NK-92 (cell line): ENCODE data around the gene TRAF2.
"Not testable (repeated sequence)": the region's sequence is repeated elsewhere in the genome, so short reads cannot be mapped to it uniquely, and the experiment has no call there.

Experiments used
- DNase-seq: peaks from one replicate; lab custom pipeline; 2025; ENCODE audit not compliant: unreplicated experiment; lab: John Stamatoyannopoulos, UW

TRAF2 gene

DNA sequence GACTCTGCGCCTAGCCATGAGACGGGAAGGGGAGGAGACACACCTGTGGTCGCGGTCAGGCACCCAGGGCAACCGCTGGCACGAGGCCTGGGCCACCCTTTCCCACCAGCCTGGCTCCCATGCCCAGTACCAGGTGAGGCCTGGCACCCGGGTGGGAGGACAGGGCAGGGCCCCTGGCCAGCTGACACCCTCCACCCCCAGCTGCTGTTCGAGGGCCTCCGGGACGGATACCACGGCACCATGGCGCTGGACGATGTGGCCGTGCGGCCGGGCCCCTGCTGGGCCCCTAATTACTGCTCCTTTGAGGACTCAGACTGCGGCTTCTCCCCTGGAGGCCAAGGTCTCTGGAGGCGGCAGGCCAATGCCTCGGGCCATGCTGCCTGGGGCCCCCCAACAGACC, 29.1 kb upstream of the TRAF2 start:
- no peak for DNase-seq

- no peak for DNase-seq
Measured at GRCh38 chr9:136857581-136858412, 28.5 kb upstream of the TRAF2 start.

- DNase-seq: no peak
Measured at GRCh38 chr9:136858452-136858843, 27.9 kb upstream of the TRAF2 start.

GRCh38 chr9:136858844-136859757, 27.2 kb upstream of the TRAF2 start:
- DNase-seq: no peak

- no peak for DNase-seq
Measured at GRCh38 chr9:136860529-136860928, 25.8 kb upstream of the TRAF2 start.

- DNase-seq: no peak
Measured at GRCh38 chr9:136860933-136861873, 25.1 kb upstream of the TRAF2 start.

DNA sequence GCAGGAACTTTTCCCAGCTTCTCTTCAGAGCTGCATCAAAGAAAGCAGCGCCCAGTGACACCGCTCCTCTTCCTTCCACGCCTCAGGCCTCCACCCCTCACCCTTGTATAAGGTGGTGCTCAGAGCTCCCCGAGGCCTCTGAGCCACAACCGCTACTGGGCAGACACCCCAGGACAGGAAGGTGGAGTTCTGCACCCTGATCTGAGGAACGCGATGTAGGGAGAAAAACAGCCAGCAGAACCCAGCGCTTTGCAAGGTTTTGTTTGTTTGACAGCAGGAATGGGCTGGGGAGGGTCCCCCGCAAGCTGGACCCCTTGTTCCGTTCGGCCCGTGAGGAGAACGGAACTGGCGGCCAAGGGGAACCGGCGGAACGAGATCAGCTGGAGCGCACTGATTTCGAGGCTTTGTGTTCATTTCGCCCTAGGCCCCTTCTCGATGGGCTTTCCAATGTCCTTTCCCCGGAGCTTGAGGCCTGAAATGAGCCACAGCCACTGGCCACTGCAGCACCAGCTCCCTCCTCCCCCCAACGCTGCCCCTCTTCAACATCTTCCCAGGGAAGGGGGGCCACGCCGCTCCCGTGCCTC, 24.4 kb upstream of the TRAF2 start:
- no peak for DNase-seq

DNA sequence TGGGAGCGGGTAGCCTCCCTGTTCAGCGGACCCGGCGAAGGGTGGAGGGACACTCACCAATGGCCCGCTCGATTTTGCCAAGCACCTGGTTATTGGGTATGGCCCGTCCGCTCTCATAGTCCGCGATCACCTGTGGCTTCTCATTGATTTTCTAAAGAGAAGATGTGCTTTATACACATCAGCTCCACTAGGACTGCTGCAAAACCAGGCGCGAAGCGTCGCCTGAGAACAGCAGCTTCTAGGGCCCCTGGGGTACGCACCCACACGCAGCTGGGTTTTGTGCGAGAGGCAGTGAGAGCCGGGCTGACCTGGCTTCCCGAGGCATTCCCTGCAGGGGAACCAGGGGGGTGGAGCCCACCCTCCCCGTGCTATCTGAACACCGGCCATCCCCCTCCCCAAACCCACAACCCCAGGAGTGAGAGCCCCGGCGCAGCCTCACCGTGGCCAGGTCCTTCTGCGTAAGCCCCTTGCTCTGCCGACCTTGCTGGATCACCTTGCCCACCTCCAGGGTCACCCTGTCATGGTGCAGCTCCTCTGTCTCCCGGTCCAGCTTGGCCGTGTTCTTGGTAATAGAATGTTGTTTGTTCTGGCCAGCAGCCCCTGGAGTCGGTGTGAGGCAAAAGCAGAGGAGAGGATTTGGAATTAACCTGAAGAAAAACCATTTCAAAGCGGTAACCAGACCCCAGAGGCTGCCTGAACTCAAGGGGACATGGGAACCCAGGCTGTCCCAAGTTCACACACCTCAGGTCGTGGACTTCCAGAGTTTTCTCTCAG, 23.3 kb upstream of the TRAF2 start:
- DNase-seq: no peak

DNA sequence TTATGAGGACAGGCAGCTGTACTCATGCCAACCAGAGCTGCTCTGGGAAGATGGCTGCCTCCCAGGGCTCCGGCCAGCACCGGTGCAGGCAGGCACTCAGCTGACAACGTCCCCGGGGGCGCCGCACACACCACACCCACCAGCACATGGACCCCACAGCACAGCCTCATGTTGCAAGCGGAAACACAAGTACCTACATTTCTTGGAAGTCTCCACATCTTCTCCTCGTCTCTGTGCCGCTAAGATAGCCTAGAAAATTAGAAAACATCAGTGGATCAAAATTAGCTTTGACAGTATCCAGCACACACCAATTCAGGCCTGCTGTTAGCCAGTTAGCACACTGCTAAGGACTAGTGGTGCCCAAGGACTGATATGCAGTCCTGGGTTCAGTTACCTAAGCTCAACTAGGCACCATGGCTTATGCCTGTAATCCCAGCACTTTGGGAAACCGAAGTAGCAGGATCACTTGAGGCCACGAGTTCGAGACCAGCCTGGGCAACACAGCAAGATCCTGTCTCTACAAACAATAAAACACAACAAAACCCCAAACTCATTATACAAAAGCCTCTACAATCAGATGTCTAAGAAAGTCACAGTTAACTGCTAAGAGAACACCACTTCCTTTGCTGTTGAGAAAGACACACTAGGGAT, 22.6 kb upstream of the TRAF2 start:
- DNase-seq: no peak

DNA sequence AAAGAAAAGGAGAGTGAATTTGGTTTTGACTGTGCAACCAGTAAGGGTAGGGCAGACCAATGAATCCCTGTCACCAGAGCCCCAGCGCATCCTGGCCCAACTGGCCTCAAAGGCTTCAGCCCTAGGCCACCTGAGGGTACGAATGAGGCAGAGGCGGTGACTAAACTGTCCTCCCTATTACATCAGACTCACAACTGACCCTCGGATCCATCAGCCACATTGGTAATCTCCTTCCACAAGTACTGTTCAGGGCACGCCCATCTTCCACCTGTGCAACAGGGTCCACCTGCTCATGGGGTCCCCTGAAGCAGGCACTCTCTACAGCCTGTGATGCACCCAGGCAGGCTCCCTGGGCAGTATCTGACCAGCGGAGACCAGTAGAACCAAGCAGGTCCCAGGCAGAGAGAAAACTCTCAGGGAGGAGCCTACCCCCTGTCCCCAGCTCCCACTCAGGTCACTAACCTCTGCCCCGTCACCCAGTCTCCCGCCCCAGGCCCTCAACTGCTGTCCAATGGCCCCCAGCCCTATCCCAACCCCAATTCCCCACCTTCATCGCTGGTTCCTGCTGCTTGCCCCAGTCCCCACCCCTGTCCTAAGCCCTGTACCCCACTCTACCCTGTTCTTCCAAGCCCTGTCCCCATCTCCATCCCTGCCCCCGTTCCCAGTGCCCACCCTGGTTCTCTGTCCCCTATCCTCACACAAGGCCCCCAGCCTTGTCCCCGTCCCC, 21.1 kb upstream of the TRAF2 start:
- DNase-seq: no peak

- DNase-seq: no peak
Measured at GRCh38 chr9:136865768-136866103, 20.6 kb upstream of the TRAF2 start.

DNA sequence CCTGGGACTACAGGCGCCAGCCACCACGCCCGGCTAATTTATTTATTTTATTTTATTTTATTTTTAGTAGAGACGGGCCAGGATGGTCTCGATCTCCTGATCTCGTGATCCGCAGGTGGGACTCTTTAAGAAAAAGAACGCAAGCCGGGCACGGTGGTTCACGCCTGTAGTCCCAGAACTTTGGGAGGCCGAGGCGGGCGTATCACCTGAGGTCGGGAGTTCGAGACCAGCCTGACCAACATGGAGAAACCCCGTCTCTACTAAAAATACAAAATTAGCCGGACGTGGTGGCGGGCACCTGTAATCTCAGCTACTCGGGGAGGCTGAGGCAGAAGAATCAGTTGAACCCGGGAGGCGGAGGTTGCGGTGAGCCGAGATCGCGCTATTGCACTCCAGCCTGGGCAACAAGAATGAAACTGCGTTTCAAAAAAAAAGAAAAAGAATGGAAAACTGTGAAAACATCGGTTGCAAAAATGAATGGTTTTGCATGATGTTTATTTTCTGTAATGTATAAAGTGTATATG, 19.4 kb upstream of the TRAF2 start:
- DNase-seq: not testable (repeated sequence)

DNA sequence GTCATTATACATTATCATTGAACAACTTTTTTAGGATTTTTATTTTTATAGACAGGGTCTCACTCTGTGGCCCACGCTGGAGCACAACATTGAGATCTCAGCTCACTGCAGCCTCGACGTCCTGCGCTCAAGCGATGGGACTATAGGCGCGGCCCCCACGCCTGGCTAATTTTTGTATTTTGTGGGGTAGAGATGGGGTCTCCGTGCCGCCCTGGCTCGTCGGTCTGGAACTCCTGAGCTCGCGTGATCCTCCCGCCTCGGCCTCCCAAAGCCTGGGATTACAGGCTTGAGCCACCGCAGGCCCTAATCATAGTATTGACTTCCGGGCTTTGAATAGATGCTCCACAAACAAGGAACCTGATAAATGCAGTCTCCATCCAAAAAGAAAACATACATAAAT, 18.8 kb upstream of the TRAF2 start:
- DNase-seq: no peak

- DNase-seq: no peak
Measured at GRCh38 chr9:136867917-136868316, 18.4 kb upstream of the TRAF2 start.

GRCh38 chr9:136868644-136869043, 17.7 kb upstream of the TRAF2 start:
- no peak for DNase-seq

DNA sequence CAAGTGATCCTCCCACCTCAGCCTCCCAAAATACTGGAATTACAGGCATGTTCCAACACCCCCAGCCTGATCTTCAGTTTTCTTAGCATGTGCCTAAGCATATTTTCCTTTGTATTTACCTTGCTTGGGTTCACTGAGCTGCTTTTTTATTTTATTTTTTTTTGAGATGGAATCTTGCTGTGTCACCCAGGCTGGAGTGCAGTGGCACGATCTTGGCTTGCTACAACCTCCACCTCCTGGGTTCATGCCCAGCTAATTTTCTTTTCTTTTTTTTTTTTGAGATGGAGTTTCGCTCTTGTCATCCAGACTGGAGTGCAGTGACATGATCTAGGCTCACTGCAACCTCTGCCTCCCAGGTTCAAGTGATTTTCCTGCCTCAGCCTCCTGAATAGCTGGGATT, 16.7 kb upstream of the TRAF2 start:
- DNase-seq: not testable (repeated sequence)

GRCh38 chr9:136875155-136875554, 11.2 kb upstream of the TRAF2 start:
- DNase-seq: no peak

GRCh38 chr9:136876476-136876875, 9.8 kb upstream of the TRAF2 start:
- DNase-seq: no peak

- DNase-seq: no peak
Measured at GRCh38 chr9:136880651-136881050, 5.7 kb upstream of the TRAF2 start.
